ENCODE measurements around the gene CASK.
A peak's percentile ranks its signal among the peaks of the same experiment; 100 is the strongest.

CASK gene

GRCh38 chrX:41912923-41913322 is 10.4 kb downstream of the CASK start:
- FAIRE-seq (no peak), DNase-seq (ENCODE audit: insufficient read length, low spot score) (no peak)
- TF ChIP-seq CTCF (IDR thresholded peaks at IDR 0.05; ENCODE audit: insufficient read depth, missing control alignments): no peak

- no peak for FAIRE-seq
- DNase-seq (ENCODE audit: insufficient read length, low spot score): no peak
- TF ChIP-seq CTCF (IDR thresholded peaks at IDR 0.05; ENCODE audit: insufficient read depth, missing control alignments): no peak
These were observed 14.3 kb downstream of the CASK start for GRCh38 chrX:41909068-41909467.

- no peak for TF ChIP-seq CTCF (IDR thresholded peaks at IDR 0.05; ENCODE audit: insufficient read depth, missing control alignments)
- DNase-seq (ENCODE audit: insufficient read length, low spot score) (no peak), FAIRE-seq (peak; percentile 68)
These were observed 16.7 kb downstream of the CASK start for GRCh38 chrX:41906515-41907187.

GRCh38 chrX:41903544-41903943 is 19.8 kb downstream of the CASK start:
- no peak for FAIRE-seq
- no peak for TF ChIP-seq CTCF (IDR thresholded peaks at IDR 0.05; ENCODE audit: insufficient read depth, missing control alignments)
- DNase-seq (ENCODE audit: insufficient read length, low spot score): no peak

- TF ChIP-seq CTCF (IDR thresholded peaks at IDR 0.05; ENCODE audit: insufficient read depth, missing control alignments): no peak
- no peak for DNase-seq (ENCODE audit: insufficient read length, low spot score)
- FAIRE-seq: no peak
These were observed 23.0 kb downstream of the CASK start for GRCh38 chrX:41900321-41900720.

- peak; percentile 56 for FAIRE-seq
- TF ChIP-seq CTCF (IDR thresholded peaks at IDR 0.05; ENCODE audit: insufficient read depth, missing control alignments): no peak
These were observed 27.5 kb downstream of the CASK start for GRCh38 chrX:41895826-41896225.

GRCh38 chrX:41890026-41890423 is 33.3 kb downstream of the CASK start:
- FAIRE-seq (no peak), DNase-seq (ENCODE audit: insufficient read length, low spot score) (no peak)
- TF ChIP-seq CTCF (IDR thresholded peaks at IDR 0.05; ENCODE audit: insufficient read depth, missing control alignments): no peak

More at GRCh38 chrX:41895826-41896225, 27.5 kb downstream of the CASK start:
- DNase-seq (ENCODE audit: insufficient read length, low spot score): no peak
